H1 (cell line): ENCODE measurements around the gene IQGAP3. TPM values are rescaled to one million over a fixed set of nuclear protein-coding genes. Genes with fewer than 3 reads are reported as not detected.

ENCODE experiments used
- CTCF ChIA-PET: fragments of 300-600 bp; sonication (Branson Sonifier 250); formaldehyde crosslinking; loops from one replicate; lab custom pipeline; 2021; ENCODE audit not compliant: partially characterized antibody; lab: Charles Lee
- POLR2A ChIA-PET: fragments of 300-600 bp; sonication (Branson Sonifier 250); formaldehyde crosslinking; loops from one replicate; lab custom pipeline; 2021; ENCODE audit warnings: inconsistent platforms; ENCODE audit not compliant: partially characterized antibody; lab: Charles Lee
- DNase-seq, 2 experiments: peaks; one replicate each; pipeline versions ENCODE4 v3.0.0 to v3.0.0-alpha.2; 2010 to 2022; ENCODE audit warnings: low spot score in 2 of 2, low read depth in 1 of 2, mixed read lengths in 1 of 2
- FAIRE-seq: peaks from 2 replicates; lab custom pipeline; 2011; peaks lifted over from hg19 to GRCh38; lab: Jason Lieb, UNC
- H2AFZ ChIP-seq: 2 replicates; pipeline ENCODE4 v1.8.1; 2012; ENCODE audit warnings: low read length, inconsistent platforms
- H2AK5ac ChIP-seq: 2 replicates; pipeline ENCODE4 v1.6.1; 2013; ENCODE audit warnings: low read depth, low read length
- H2BK120ac ChIP-seq: replicated peaks from 2 replicates; pipeline ENCODE3; 2013; ENCODE audit warnings: low read depth, low read length, inconsistent platforms
- H2BK12ac ChIP-seq: 2 replicates; pipeline ENCODE4 v1.6.1; 2013; ENCODE audit warnings: low read depth, low read length
- H2BK15ac ChIP-seq: 2 replicates; pipeline ENCODE4 v1.6.1; 2013; ENCODE audit warnings: low read length
- H2BK20ac ChIP-seq: 2 replicates; pipeline ENCODE4 v1.6.1; 2013; ENCODE audit warnings: low read length
- H2BK5ac ChIP-seq: 2 replicates; pipeline ENCODE4 v1.6.1; 2013; ENCODE audit warnings: low read depth, low read length
- H3K14ac ChIP-seq: 2 replicates; pipeline ENCODE4 v1.6.1; 2013; ENCODE audit warnings: inconsistent platforms; ENCODE audit not compliant: insufficient read length
- H3K18ac ChIP-seq: 2 replicates; pipeline ENCODE4 v1.6.1; 2013; ENCODE audit warnings: low read length; ENCODE audit errors: extremely low read depth
- H3K23ac ChIP-seq: 2 replicates; pipeline ENCODE4 v1.6.1; 2013; ENCODE audit warnings: inconsistent platforms; ENCODE audit not compliant: insufficient read length
- H3K23me2 ChIP-seq: 2 replicates; pipeline ENCODE4 v1.6.1; 2013; ENCODE audit warnings: low read depth, low read length
- H3K27ac ChIP-seq: 2 replicates; pipeline ENCODE4 v1.6.1; 2011; ENCODE audit warnings: low read depth, low read length, inconsistent platforms
- H3K27me3 ChIP-seq, 4 experiments: replicated peaks in 1 of 4; 1 replicate in 1 of 4; 2 replicates in 3 of 4; pipeline versions ENCODE4 v1.6.1 to v1.8.1; 2011 to 2013; ENCODE audit warnings: low read length in 3 of 4, mild to moderate bottlenecking in 3 of 4, inconsistent platforms in 2 of 4, mixed read lengths in 2 of 4, moderate library complexity in 1 of 4; ENCODE audit not compliant: control insufficient read depth in 3 of 4, insufficient read depth in 3 of 4; ENCODE audit errors: extremely low read depth in 1 of 4
- H3K36me3 ChIP-seq, 4 experiments: 2 replicates each; pipeline versions ENCODE4 v1.6.1 to v1.8.1; 2011 to 2013; ENCODE audit warnings: mild to moderate bottlenecking in 4 of 4, low read length in 3 of 4, moderate library complexity in 2 of 4, control low read depth in 1 of 4, inconsistent platforms in 1 of 4; ENCODE audit not compliant: insufficient read depth in 4 of 4, control insufficient read depth in 2 of 4
- H3K4ac ChIP-seq: replicated peaks from 2 replicates; pipeline ENCODE3; 2013; ENCODE audit warnings: low read length, low read depth, mixed read lengths, inconsistent platforms; ENCODE audit not compliant: insufficient read length
- H3K4me1 ChIP-seq, 4 experiments: replicated peaks in 1 of 4; 1 replicate in 1 of 4; 2 replicates in 3 of 4; pipeline versions ENCODE4 v1.6.1 to v1.8.1; 2011 to 2013; ENCODE audit warnings: low read length in 3 of 4, inconsistent platforms in 2 of 4, mixed read lengths in 1 of 4; ENCODE audit not compliant: insufficient read depth in 4 of 4, control insufficient read depth in 3 of 4
- H3K4me2 ChIP-seq, 2 experiments: 2 replicates each; pipeline versions ENCODE4 v1.6.1 to v1.8.1; 2011 to 2013; ENCODE audit warnings: low read depth in 2 of 2, low read length in 2 of 2, control low read depth in 1 of 2, inconsistent platforms in 1 of 2, mild to moderate bottlenecking in 1 of 2; ENCODE audit not compliant: insufficient read depth in 1 of 2
- H3K4me3 ChIP-seq, 4 experiments: fragments of 200-600, 300-600 bp in 1 of 4; sonication (generic), shearing (Covaris generic), sonication (Bioruptor Twin) in 1 of 4; 2 replicates each; pipeline versions ENCODE4 v1.5.1 to v1.8.1; 2011 to 2016; ENCODE audit warnings: low read length in 4 of 4, low read depth in 3 of 4, control low read depth in 2 of 4, inconsistent platforms in 2 of 4, mild to moderate bottlenecking in 2 of 4, mixed read lengths in 1 of 4, moderate library complexity in 1 of 4; ENCODE audit not compliant: insufficient read depth in 2 of 4; ENCODE audit errors: extremely low read depth in 1 of 4
- H3K56ac ChIP-seq: replicated peaks from 2 replicates; pipeline ENCODE3; 2013; ENCODE audit warnings: low read depth, mild to moderate bottlenecking, mixed read lengths, low read length, inconsistent platforms; ENCODE audit not compliant: insufficient read length
- H3K79me1 ChIP-seq: 2 replicates; pipeline ENCODE4 v1.6.1; 2013; ENCODE audit warnings: low read depth, low read length, control low read depth
- H3K79me2 ChIP-seq, 2 experiments: 2 replicates each; pipeline versions ENCODE4 v1.6.1 to v1.8.1; 2012 to 2013; ENCODE audit warnings: low read length in 2 of 2, mild to moderate bottlenecking in 2 of 2, inconsistent platforms in 1 of 2; ENCODE audit not compliant: insufficient read depth in 2 of 2, control insufficient read depth in 1 of 2
- H3K9ac ChIP-seq, 4 experiments: replicated peaks in 1 of 4; 1 replicate in 1 of 4; 2 replicates in 3 of 4; pipeline versions ENCODE4 v1.6.1 to v1.8.1; 2011 to 2013; ENCODE audit warnings: low read depth in 3 of 4, low read length in 3 of 4, control low read depth in 2 of 4, mild to moderate bottlenecking in 2 of 4, moderate library complexity in 2 of 4, inconsistent platforms in 1 of 4; ENCODE audit errors: extremely low read depth in 1 of 4
- H3K9me3 ChIP-seq, 2 experiments: 2 replicates each; pipeline versions ENCODE4 v1.6.1 to v1.8.1; 2012 to 2013; ENCODE audit warnings: mild to moderate bottlenecking in 2 of 2, moderate library complexity in 2 of 2, control low read depth in 1 of 2, inconsistent platforms in 1 of 2, low read depth in 1 of 2, low read length in 1 of 2, mixed read lengths in 1 of 2; ENCODE audit not compliant: insufficient read depth in 2 of 2
- H4K20me1 ChIP-seq, 2 experiments: replicated peaks in 1 of 2; 2 replicates each; pipeline versions ENCODE3 to v1.8.1; 2011 to 2013; ENCODE audit warnings: inconsistent platforms in 2 of 2, low read length in 2 of 2, mild to moderate bottlenecking in 1 of 2; ENCODE audit not compliant: insufficient read depth in 2 of 2, control insufficient read depth in 1 of 2
- H4K5ac ChIP-seq: 2 replicates; pipeline ENCODE4 v1.6.1; 2013; ENCODE audit warnings: low read length, low read depth, mixed read lengths, inconsistent platforms; ENCODE audit not compliant: insufficient read length
- H4K8ac ChIP-seq: 2 replicates; pipeline ENCODE4 v1.8.0; 2013; ENCODE audit warnings: mild to moderate bottlenecking, moderate library complexity, low read length, inconsistent platforms; ENCODE audit not compliant: insufficient read depth; ENCODE audit errors: extremely low read depth
- H4K91ac ChIP-seq: replicated peaks from 2 replicates; pipeline ENCODE3; 2013; ENCODE audit warnings: low read length, mixed read lengths, inconsistent platforms; ENCODE audit not compliant: insufficient read length
- CHD1 ChIP-seq: IDR thresholded peaks from 2 replicates; pipeline ENCODE4 v1.6.1; 2012; ENCODE audit warnings: low read depth, low read length, improper control_type of control experiment
- SIX5 ChIP-seq: IDR thresholded peaks from 2 replicates; pipeline ENCODE4 v1.6.1; 2011; ENCODE audit warnings: mild to moderate bottlenecking, low read depth, low read length
- SP2 ChIP-seq: IDR thresholded peaks from 2 replicates; pipeline ENCODE4 v1.6.1; 2012; ENCODE audit warnings: mild to moderate bottlenecking, low read length, inconsistent platforms
- SP4 ChIP-seq: IDR thresholded peaks from 2 replicates; pipeline ENCODE4 v1.6.1; 2012; ENCODE audit warnings: low read length, inconsistent platforms
- SRF ChIP-seq: IDR thresholded peaks from 2 replicates; pipeline ENCODE4 v1.6.1; 2011; ENCODE audit warnings: mild to moderate bottlenecking, low read depth, low read length, moderate library complexity
- WGBS, 2 experiments: shearing (Covaris generic) in 1 of 2; methylation state at CpG; one replicate each; pipeline versions ENCODE4 v1.1.6 to v1.1.7; 2013 to 2015; ENCODE audit warnings: low lambda C conversion rate in 2 of 2, mixed read lengths in 2 of 2, inconsistent platforms in 1 of 2, low coverage in 1 of 2, missing lambda C conversion rate in 1 of 2; ENCODE audit not compliant: insufficient replicate concordance in 2 of 2, insufficient coverage in 1 of 2, insufficient read length in 1 of 2; ENCODE audit errors: extremely low coverage in 1 of 2, missing lambda C conversion rate in 1 of 2; 5-methylcytosine and 5-hydroxymethylcytosine counted together
- polyA plus RNA-seq, 7 experiments: library from polyadenylated mRNA; depleted of rRNA in 3 of 7; stranded (reverse) in 5 of 7; unstranded in 2 of 7; fragments of >200 nt in 5 of 7; fragments of 200-250 nt in 2 of 7; gene quantifications; 1 replicate in 5 of 7; 2 replicates in 1 of 7; 4 replicates in 1 of 7; pipeline versions ENCODE4 v1.2.1 to v1.2.3, GENCODE V29; 2011 to 2013; ENCODE audit warnings: missing spikeins in 2 of 7, mixed read lengths in 2 of 7
- total RNA-seq: library from RNA; stranded (reverse); fragmentation: NEBNext Ultra II Directional; extraction: Animal tissue kit (Norgen Biotek cat#: 25700); gene quantifications from 2 replicates; pipeline ENCODE4 v1.2.1, GENCODE V29; 2021

IQGAP3 gene
- total and polyA plus RNA-seq, 2 of the 8 experiments (the other 6 are each of a cell fraction or from before 2014, with no cell fraction given), result 14.6 to 22.3 TPM

- no peak overlapping the region for H3K4ac ChIP-seq
- H2BK5ac ChIP-seq, result no peak overlapping the region
- no peak overlapping the region for H2BK20ac ChIP-seq
- CTCF ChIA-PET, result interaction anchor here (0.9 to 1.0 kb wide), 2 partner anchors 15 to 26 kb away, joined by 3 read pairs; no protein-coding TSS in a partner anchor
- no peaks in the 10 kb centered on the region for H3K4me1 ChIP-seq
- H4K91ac ChIP-seq, result no peak overlapping the region
- H3K18ac ChIP-seq, result no peak overlapping the region
- 71% methylated on average over 5 of the region's 5 CpGs; no CpG with 5 or more reads in 1 of the 2 experiments for WGBS, 2 experiments
- H3K36me3 ChIP-seq, result peaks cover 13 to 30% (median 23%) of the 10 kb centered on the region in 4 experiments; a peak in 7 of 8 replicates
- H2BK120ac ChIP-seq, result no peak overlapping the region
- H3K14ac ChIP-seq, result no peak overlapping the region
- H3K9ac ChIP-seq, result no peak overlapping the region
- no peaks in the 10 kb centered on the region for H3K23me2 ChIP-seq
- FAIRE-seq (no peak), DNase-seq (no peak)
- H2BK12ac ChIP-seq, result no peak overlapping the region
- no peak overlapping the region for H3K23ac ChIP-seq
- no peak overlapping the region for H2AFZ ChIP-seq
- no peak overlapping the region for H3K4me3 ChIP-seq
- no peak overlapping the region for H2BK15ac ChIP-seq
- no peaks in the 10 kb centered on the region for H3K79me2 ChIP-seq
- H3K79me1 ChIP-seq, result no peaks in the 10 kb centered on the region
- no peak overlapping the region for H3K56ac ChIP-seq
- H2AK5ac ChIP-seq, result no peak overlapping the region
- POLR2A ChIA-PET, result interaction anchor here (1.2 to 1.5 kb wide), 2 partner anchors 18 to 22 kb away, joined by 4 read pairs; no protein-coding TSS in a partner anchor
- H3K27me3 ChIP-seq, result no peaks in the 10 kb centered on the region
- H3K9me3 ChIP-seq, result no peaks in the 10 kb centered on the region
- no peak overlapping the region for H4K5ac ChIP-seq
- H3K27ac ChIP-seq, result no peak overlapping the region
- no peak for TF ChIP-seq SRF
- no peak for TF ChIP-seq SP2
- no peak for TF ChIP-seq CHD1
- no peak for TF ChIP-seq SIX5
- TF ChIP-seq SP4, result no peak
- H4K20me1 ChIP-seq, result peaks cover 0 to 3% of the 10 kb centered on the region in 2 experiments
- no peak overlapping the region for H4K8ac ChIP-seq
- no peak overlapping the region for H3K4me2 ChIP-seq
Measured at GRCh38 chr1:156559797-156560385, 12.5 kb downstream of the IQGAP3 start.
